GM12865 (cell line): Measurements from ENCODE around the gene PFDN1.
A peak's percentile ranks its signal among the peaks of the same experiment; 100 is the strongest.

ENCODE experiments used
- DNase-seq: peaks from one replicate; pipeline ENCODE4 v3.0.0; 2010; ENCODE audit warnings: low read depth
- H3K4me3 ChIP-seq: 2 replicates; pipeline ENCODE4 v1.5.1; 2011; ENCODE audit warnings: mild to moderate bottlenecking, low read depth, low read length, control low read depth
- CTCF ChIP-seq: IDR thresholded peaks from 2 replicates; pipeline ENCODE4 v1.5.1; 2011; ENCODE audit warnings: low read length, control low read depth, low read depth, inconsistent platforms; ENCODE audit not compliant: insufficient read depth; ENCODE audit errors: missing control alignments

The PFDN1 gene

GRCh38 chr5:140302786-140303639 lies at the start of gene PFDN1:
Gene PFDN1 (minus strand): TSS chr5:140303101. CDS start chr5:140303073, 28 bp downstream.
- H3K4me3 ChIP-seq: peak within 1 kb of the TSS; percentile 92
- DNase-seq: peak; percentile 96
- TF ChIP-seq CTCF: no peak

- DNase-seq: peak; percentile 78
- peak; percentile 67 for TF ChIP-seq CTCF
- no peak overlapping the region for H3K4me3 ChIP-seq
Observed at GRCh38 chr5:140351609-140352334, 48.9 kb upstream of the PFDN1 start.

GRCh38 chr5:140349244-140349643 lies 46.3 kb upstream of the PFDN1 start:
- no peak for DNase-seq
- no peak for TF ChIP-seq CTCF
- no peak overlapping the region for H3K4me3 ChIP-seq

- no peak for DNase-seq
- no peak for TF ChIP-seq CTCF
- no peak overlapping the region for H3K4me3 ChIP-seq
Observed at GRCh38 chr5:140348104-140348503, 45.2 kb upstream of the PFDN1 start.

- no peak for DNase-seq
- H3K4me3 ChIP-seq: no peak overlapping the region
- TF ChIP-seq CTCF: no peak
Observed at GRCh38 chr5:140347360-140347759, 44.5 kb upstream of the PFDN1 start.

- DNase-seq: peak; percentile 80
- peak; percentile 71 for TF ChIP-seq CTCF
- H3K4me3 ChIP-seq: peak within 1 kb of the TSS; percentile 58
Observed at GRCh38 chr5:140346348-140347221, 43.7 kb upstream of the PFDN1 start, which contains the start of gene HBEGF. Gene HBEGF (minus strand): TSS chr5:140346603. CDS start chr5:140346328, 275 bp downstream.
